HCT116 (cell line): ENCODE results near the gene ARHGEF40.

ENCODE experiments used
- CTCF ChIP-seq, 3 experiments: fragments of 200-600 bp in 1 of 3; sonication (generic) in 1 of 3; IDR thresholded peaks in 2 of 3; conservative IDR thresholded peaks in 1 of 3; 2 replicates each; pipeline ENCODE4 v1.5.1; 2012 to 2017; ENCODE audit warnings: low read depth in 2 of 3, low read length in 2 of 3, antibody characterized with exemption in 1 of 3, borderline replicate concordance in 1 of 3, control low read depth in 1 of 3, mild to moderate bottlenecking in 1 of 3, mixed read lengths in 1 of 3, mixed run types in 1 of 3, moderate library complexity in 1 of 3; ENCODE audit not compliant: insufficient read depth in 1 of 3
- ELF1 ChIP-seq: IDR thresholded peaks from 2 replicates; pipeline ENCODE4 v1.6.1; 2012; ENCODE audit warnings: low read depth, borderline replicate concordance
- FOSL1 ChIP-seq: IDR thresholded peaks from 2 replicates; pipeline ENCODE4 v1.6.1; 2012; ENCODE audit warnings: low read depth
- JUND ChIP-seq: IDR thresholded peaks from 2 replicates; pipeline ENCODE4 v1.6.1; 2012
- POLR2A ChIP-seq: IDR thresholded peaks from 2 replicates; pipeline ENCODE4 v1.7.0; 2011; ENCODE audit warnings: borderline replicate concordance; ENCODE audit not compliant: insufficient read depth, insufficient read length; ENCODE audit errors: extremely low read depth

- TF ChIP-seq FOSL1 (no peak), CTCF (IDR thresholded peaks at IDR 0.05 in 2 of 3, conservative IDR thresholded peaks at IDR 0.05 in 1 of 3; ENCODE audit: borderline replicate concordance in 1 of 3, insufficient read depth in 1 of 3, low read depth in 2 of 3, low read length in 2 of 3) (peak in 2 of 3 experiments; percentile 27 to 36; a peak in 3 of 6 replicates), POLR2A (no peak), JUND (no peak), ELF1 (no peak)
These were observed 12.1 kb upstream of the ARHGEF40 start, which contains the start of gene RNASE8 for GRCh38 chr14:21057803-21058675.
